OCI-LY7 (cell line): ENCODE data around the gene GADL1. TPM values are rescaled to one million over a fixed set of nuclear protein-coding genes. Genes with fewer than 3 reads are reported as not detected.

ENCODE experiments used
- BruUV-seq: library from RNA; stranded (reverse); fragments of 400-500 nt; replicated peaks from 2 replicates; lab custom pipeline; 2021; lab: Mats Ljungman, UMichigan
- CTCF ChIA-PET: fragments of 300-600 bp; sonication (Branson Sonifier 250); formaldehyde crosslinking; loops from one replicate; lab custom pipeline; 2022; ENCODE audit warnings: antibody characterized with exemption; ENCODE audit not compliant: unreplicated experiment; lab: Charles Lee
- POLR2A ChIA-PET: fragments of 300-600 bp; sonication (Branson Sonifier 250); formaldehyde crosslinking; loops from one replicate; lab custom pipeline; 2022; ENCODE audit warnings: antibody characterized with exemption; lab: Charles Lee
- DNase-seq: peaks from one replicate; pipeline ENCODE4 v3.0.0-alpha.2; 2015; ENCODE audit warnings: low spot score
- H2AFZ ChIP-seq: fragments of 200-600 bp; sonication (generic), shearing (Covaris generic); 2 replicates; pipeline ENCODE4 v1.6.1; 2014; ENCODE audit warnings: mild to moderate bottlenecking, antibody characterized with exemption, low read length, moderate library complexity
- H3K27ac ChIP-seq: fragments of 200-600 bp; sonication (generic); 2 replicates; pipeline ENCODE4 v1.5.1; 2014; ENCODE audit warnings: mixed run types, low read depth, mild to moderate bottlenecking, moderate library complexity, low read length, inconsistent platforms; ENCODE audit not compliant: poor library complexity, severe bottlenecking
- H3K36me3 ChIP-seq: fragments of 200-600 bp; sonication (generic); 2 replicates; pipeline ENCODE4 v1.6.1; 2014; ENCODE audit warnings: mild to moderate bottlenecking, antibody characterized with exemption, low read length, moderate library complexity, mixed read lengths; ENCODE audit not compliant: insufficient read depth
- H3K4me1 ChIP-seq: fragments of 200-600 bp; sonication (generic); 2 replicates; pipeline ENCODE4 v1.5.1; 2014; ENCODE audit warnings: mild to moderate bottlenecking, low read length; ENCODE audit not compliant: insufficient read depth, poor library complexity, severe bottlenecking
- H3K4me2 ChIP-seq: fragments of 200-600 bp; sonication (generic); 2 replicates; pipeline ENCODE4 v1.6.1; 2014; ENCODE audit warnings: mild to moderate bottlenecking, low read length
- H3K4me3 ChIP-seq: fragments of 200-600 bp; sonication (generic); 2 replicates; pipeline ENCODE4 v1.5.1; 2014; ENCODE audit warnings: mild to moderate bottlenecking, low read depth, low read length; ENCODE audit not compliant: poor library complexity, severe bottlenecking
- H3K79me2 ChIP-seq: fragments of 200-600 bp; sonication (generic); 2 replicates; pipeline ENCODE4 v1.6.1; 2016; ENCODE audit warnings: low read depth, mild to moderate bottlenecking, low read length, moderate library complexity, mixed read lengths; ENCODE audit not compliant: insufficient read depth
- H3K9me2 ChIP-seq: fragments of 200-600 bp; sonication (generic); 2 replicates; pipeline ENCODE4 v1.6.1; 2016; ENCODE audit warnings: mild to moderate bottlenecking, low read length, mixed read lengths; ENCODE audit not compliant: insufficient read depth
- H3K9me3 ChIP-seq: fragments of 200-600 bp; sonication (generic); 2 replicates; pipeline ENCODE4 v1.6.1; 2014; ENCODE audit warnings: mild to moderate bottlenecking, mixed run types, low read length, mixed read lengths
- H4K20me1 ChIP-seq: fragments of 200-600 bp; sonication (generic); 2 replicates; pipeline ENCODE4 v1.6.1; 2014; ENCODE audit warnings: mild to moderate bottlenecking, antibody characterized with exemption, low read length, moderate library complexity, mixed read lengths; ENCODE audit not compliant: insufficient read depth
- CTCF ChIP-seq: fragments of 200-600 bp; sonication (generic); conservative IDR thresholded peaks from 2 replicates; pipeline ENCODE4 v1.5.1; 2014; ENCODE audit warnings: mild to moderate bottlenecking, antibody characterized with exemption, low read length, moderate library complexity, mixed read lengths
- EZH2phosphoT487 ChIP-seq: fragments of 200-600 bp; sonication (generic); IDR thresholded peaks from 2 replicates; pipeline ENCODE4 v1.6.1; 2018; ENCODE audit warnings: low read depth, borderline replicate concordance, mild to moderate bottlenecking, mixed run types, antibody characterized with exemption, low read length, moderate library complexity, mixed read lengths
- intact Hi-C: fragments of 100-400 bp; cut with micrococcal nuclease; formaldehyde crosslinking; loops from one replicate; pipeline ENCODE4 v1.10.0; 2022; ENCODE audit not compliant: unreplicated experiment
- total RNA-seq, 2 experiments: library from RNA; depleted of rRNA in 1 of 2; stranded (reverse); fragments of >200 nt in 1 of 2; shearing (Covaris generic) in 1 of 2; gene quantifications; 2 replicates each; pipeline ENCODE4 v1.2.3, GENCODE V29; 2014 to 2022

The GADL1 gene
- total RNA-seq, 2 experiments from 2014 or later = not detected

- intact Hi-C loops = no loop called here
- peaks cover 1% of the 10 kb centered on the region for H3K9me3 ChIP-seq
- CTCF ChIA-PET = no interaction called here
- no TSS peak for BruUV-seq
- POLR2A ChIA-PET = interaction anchor here (1.0 kb wide), 1 partner anchor 10 kb away, joined by 3 read pairs; no protein-coding TSS in a partner anchor
- peaks cover 8% of the 10 kb centered on the region for H3K4me1 ChIP-seq
- no peak overlapping the region for H2AFZ ChIP-seq
- H3K4me2 ChIP-seq = no peak overlapping the region
- no peak for DNase-seq
- H3K4me3 ChIP-seq = no peak overlapping the region
- no peaks in the 10 kb centered on the region for H4K20me1 ChIP-seq
- no peak for TF ChIP-seq CTCF
- no peak for TF ChIP-seq EZH2phosphoT487
- no peaks in the 10 kb centered on the region for H3K79me2 ChIP-seq
- H3K9me2 ChIP-seq = no peaks in the 10 kb centered on the region
- no peaks in the 10 kb centered on the region for H3K36me3 ChIP-seq
- H3K27ac ChIP-seq = no peak overlapping the region
Observed at GRCh38 chr3:30708472-30708871, 186.0 kb downstream of the GADL1 start.

- Histone ChIP-seq H4K20me1 (no peaks in the 10 kb centered on the region), H3K4me3 (no peak overlapping the region), H3K79me2 (no peaks in the 10 kb centered on the region), H3K27ac (no peak overlapping the region), H3K36me3 (no peaks in the 10 kb centered on the region), H3K4me2 (no peak overlapping the region), H2AFZ (no peak overlapping the region), H3K9me3 (peaks cover 8% of the 10 kb centered on the region), H3K4me1 (peaks cover 8% of the 10 kb centered on the region), H3K9me2 (no peaks in the 10 kb centered on the region)
- ChIA-PET POLR2A (interaction anchor here (1.0 kb wide), 1 partner anchor 10 kb away, joined by 3 read pairs; no protein-coding TSS in a partner anchor), CTCF (no interaction called here)
- no peak for DNase-seq
- intact Hi-C loops = no loop called here
- no peak for TF ChIP-seq CTCF
- no peak for TF ChIP-seq EZH2phosphoT487
- no TSS peak for BruUV-seq
Observed at GRCh38 chr3:30707825-30708224, 186.6 kb downstream of the GADL1 start.
